ENCODE results near the gene BAZ1B.

DNA sequence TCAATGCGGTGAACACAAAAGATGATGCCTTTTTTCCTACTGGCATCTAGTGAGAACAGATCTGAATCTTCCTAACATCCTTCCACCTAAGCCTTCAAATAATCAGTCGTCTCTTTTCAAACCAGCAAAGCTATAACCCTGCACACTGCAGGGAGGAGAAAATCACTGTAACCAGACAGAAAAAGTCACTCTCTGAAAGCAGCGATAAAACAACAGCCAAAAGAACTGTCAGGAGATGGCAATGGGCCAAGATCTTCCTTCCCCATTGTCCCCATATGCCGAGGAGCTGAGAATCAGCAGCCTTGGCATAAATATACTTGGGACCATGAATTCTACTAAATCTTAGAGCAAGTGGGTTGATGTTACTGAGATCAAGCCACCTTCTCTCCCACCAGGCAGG lies 75.4 kb downstream of the BAZ1B start:
- TF ChIP-seq, protein P1, sequence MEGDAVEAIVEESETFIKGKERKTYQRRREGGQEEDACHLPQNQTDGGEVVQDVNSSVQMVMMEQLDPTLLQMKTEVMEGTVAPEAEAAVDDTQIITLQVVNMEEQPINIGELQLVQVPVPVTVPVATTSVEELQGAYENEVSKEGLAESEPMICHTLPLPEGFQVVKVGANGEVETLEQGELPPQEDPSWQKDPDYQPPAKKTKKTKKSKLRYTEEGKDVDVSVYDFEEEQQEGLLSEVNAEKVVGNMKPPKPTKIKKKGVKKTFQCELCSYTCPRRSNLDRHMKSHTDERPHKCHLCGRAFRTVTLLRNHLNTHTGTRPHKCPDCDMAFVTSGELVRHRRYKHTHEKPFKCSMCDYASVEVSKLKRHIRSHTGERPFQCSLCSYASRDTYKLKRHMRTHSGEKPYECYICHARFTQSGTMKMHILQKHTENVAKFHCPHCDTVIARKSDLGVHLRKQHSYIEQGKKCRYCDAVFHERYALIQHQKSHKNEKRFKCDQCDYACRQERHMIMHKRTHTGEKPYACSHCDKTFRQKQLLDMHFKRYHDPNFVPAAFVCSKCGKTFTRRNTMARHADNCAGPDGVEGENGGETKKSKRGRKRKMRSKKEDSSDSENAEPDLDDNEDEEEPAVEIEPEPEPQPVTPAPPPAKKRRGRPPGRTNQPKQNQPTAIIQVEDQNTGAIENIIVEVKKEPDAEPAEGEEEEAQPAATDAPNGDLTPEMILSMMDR (IDR thresholded peaks at IDR 0.05) = no peak
- TF ChIP-seq EP300 (IDR thresholded peaks at IDR 0.05) (no peak), POLR2A (IDR thresholded peaks at IDR 0.05) (no peak), POLR2AphosphoS5 (IDR thresholded peaks at IDR 0.05) (no peak)
